Astrocyte (in vitro differentiated cells and primary cell): ENCODE data around the gene DYTN. TPM values are rescaled to one million over a fixed set of nuclear protein-coding genes. Genes with fewer than 3 reads are reported as not detected.

Source experiments
- DNase-seq: peaks from one replicate; pipeline ENCODE4 v3.0.0-alpha.2; 2010; ENCODE audit warnings: low read depth
- FAIRE-seq: peaks from 2 replicates; lab custom pipeline; 2011; peaks lifted over from hg19 to GRCh38; lab: Jason Lieb, UNC
- H2AFZ ChIP-seq: 2 replicates; pipeline ENCODE4 v1.6.0; 2012; ENCODE audit warnings: low read depth, low read length, inconsistent platforms
- H3K27ac ChIP-seq: 2 replicates; pipeline ENCODE4 v1.5.1; 2011; ENCODE audit warnings: low read depth, low read length, inconsistent platforms
- H3K27me3 ChIP-seq: 2 replicates; pipeline ENCODE4 v1.6.0; 2011; ENCODE audit warnings: low read length, inconsistent platforms; ENCODE audit not compliant: insufficient read depth
- H3K36me3 ChIP-seq: 2 replicates; pipeline ENCODE4 v1.5.1; 2011; ENCODE audit warnings: low read length, inconsistent platforms; ENCODE audit not compliant: insufficient read depth
- H3K4me1 ChIP-seq: 2 replicates; pipeline ENCODE4 v1.5.1; 2011; ENCODE audit warnings: low read length, inconsistent platforms; ENCODE audit not compliant: insufficient read depth
- H3K4me2 ChIP-seq: 2 replicates; pipeline ENCODE4 v1.6.0; 2012; ENCODE audit warnings: low read length, inconsistent platforms
- H3K4me3 ChIP-seq: 2 replicates; pipeline ENCODE4 v1.5.1; 2011; ENCODE audit warnings: low read depth, mild to moderate bottlenecking, low read length, inconsistent platforms; ENCODE audit not compliant: insufficient read depth
- H3K79me2 ChIP-seq: 2 replicates; pipeline ENCODE4 v1.6.0; 2012; ENCODE audit warnings: mild to moderate bottlenecking, low read length, inconsistent platforms; ENCODE audit not compliant: insufficient read depth
- H3K9ac ChIP-seq: 2 replicates; pipeline ENCODE4 v1.6.0; 2012; ENCODE audit warnings: mild to moderate bottlenecking, low read length, inconsistent platforms
- H3K9me3 ChIP-seq: 2 replicates; pipeline ENCODE4 v1.5.1; 2012; ENCODE audit warnings: low read depth, mild to moderate bottlenecking, low read length, inconsistent platforms; ENCODE audit not compliant: insufficient read depth
- H4K20me1 ChIP-seq: 2 replicates; pipeline ENCODE4 v1.6.0; 2012; ENCODE audit warnings: low read length, inconsistent platforms; ENCODE audit not compliant: insufficient read depth
- H3K27ac Mint-ChIP-seq: one replicate; pipeline ENCODE4 v1.8.0; 2021; ENCODE audit warnings: mild to moderate bottlenecking, mixed read lengths; ENCODE audit not compliant: unreplicated experiment
- H3K27me3 Mint-ChIP-seq: one replicate; pipeline ENCODE4 v1.8.0; 2021; ENCODE audit warnings: low read depth, mixed read lengths; ENCODE audit not compliant: unreplicated experiment
- H3K36me3 Mint-ChIP-seq: one replicate; pipeline ENCODE4 v1.8.0; 2021; ENCODE audit warnings: low read depth, mixed read lengths; ENCODE audit not compliant: unreplicated experiment
- H3K4me1 Mint-ChIP-seq: one replicate; pipeline ENCODE4 v1.8.0; 2021; ENCODE audit warnings: low read depth, mixed read lengths; ENCODE audit not compliant: unreplicated experiment
- H3K4me3 Mint-ChIP-seq: one replicate; pipeline ENCODE4 v1.8.0; 2021; ENCODE audit warnings: mild to moderate bottlenecking, moderate library complexity, mixed read lengths; ENCODE audit not compliant: unreplicated experiment
- H3K9me3 Mint-ChIP-seq: one replicate; pipeline ENCODE4 v1.8.0; 2021; ENCODE audit warnings: mild to moderate bottlenecking, mixed read lengths; ENCODE audit not compliant: unreplicated experiment
- EZH2 ChIP-seq: IDR thresholded peaks from 2 replicates; pipeline ENCODE4 v1.6.1; 2012; ENCODE audit warnings: mild to moderate bottlenecking, low read length, inconsistent platforms; ENCODE audit not compliant: insufficient read depth
- total RNA-seq: library from RNA; stranded (reverse); gene quantifications from 2 replicates; pipeline ENCODE4 v1.2.1, GENCODE V29; 2021
- TF ChIP-seq, protein P1 (sequence below): IDR thresholded peaks from 2 replicates; pipeline ENCODE4 v1.5.1; 2011; ENCODE audit warnings: low read depth, mild to moderate bottlenecking, inconsistent platforms, low read length, moderate library complexity; ENCODE audit not compliant: insufficient read depth

The DYTN gene
- total RNA-seq, 1 donor from 2014 or later: not detected

DNA sequence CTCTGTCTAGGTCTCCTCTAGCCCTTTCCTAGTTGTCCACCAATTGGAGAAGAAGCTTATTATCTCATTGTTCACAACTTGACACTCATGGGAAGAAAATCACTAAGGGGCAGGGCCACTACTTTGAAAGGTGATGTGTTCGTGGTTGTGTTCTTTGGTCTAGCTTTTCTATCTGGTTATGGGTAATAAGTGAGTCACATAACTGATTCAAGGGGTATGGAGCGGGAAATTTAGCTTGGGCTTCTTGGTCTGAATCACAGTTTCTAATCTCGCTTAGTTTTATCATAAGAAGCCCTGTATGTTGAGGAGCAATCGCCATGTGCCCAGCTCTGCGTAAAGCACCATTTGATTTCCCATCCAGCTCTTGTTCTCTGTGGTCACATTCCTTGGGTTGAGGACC is 18.7 kb upstream of the DYTN start:
- Histone ChIP-seq H3K27ac (no peak overlapping the region), H2AFZ (no peak overlapping the region), H4K20me1 (no peaks in the 10 kb centered on the region), H3K36me3 (no peaks in the 10 kb centered on the region), H3K9ac (no peak overlapping the region), H3K9me3 (no peaks in the 10 kb centered on the region), H3K79me2 (no peaks in the 10 kb centered on the region), H3K4me2 (no peak overlapping the region), H3K4me3 (no peak overlapping the region), H3K27me3 (no peaks in the 10 kb centered on the region), H3K4me1 (no peaks in the 10 kb centered on the region)
- Mint-ChIP-seq H3K27me3 (peaks cover 4% of the 10 kb centered on the region), H3K27ac (no peak overlapping the region), H3K9me3 (peaks cover 2% of the 10 kb centered on the region), H3K4me1 (no peaks in the 10 kb centered on the region), H3K36me3 (no peaks in the 10 kb centered on the region), H3K4me3 (no peak overlapping the region)
- no peak for FAIRE-seq
- DNase-seq: no peak
- TF ChIP-seq EZH2: no peak
- TF ChIP-seq, protein P1, sequence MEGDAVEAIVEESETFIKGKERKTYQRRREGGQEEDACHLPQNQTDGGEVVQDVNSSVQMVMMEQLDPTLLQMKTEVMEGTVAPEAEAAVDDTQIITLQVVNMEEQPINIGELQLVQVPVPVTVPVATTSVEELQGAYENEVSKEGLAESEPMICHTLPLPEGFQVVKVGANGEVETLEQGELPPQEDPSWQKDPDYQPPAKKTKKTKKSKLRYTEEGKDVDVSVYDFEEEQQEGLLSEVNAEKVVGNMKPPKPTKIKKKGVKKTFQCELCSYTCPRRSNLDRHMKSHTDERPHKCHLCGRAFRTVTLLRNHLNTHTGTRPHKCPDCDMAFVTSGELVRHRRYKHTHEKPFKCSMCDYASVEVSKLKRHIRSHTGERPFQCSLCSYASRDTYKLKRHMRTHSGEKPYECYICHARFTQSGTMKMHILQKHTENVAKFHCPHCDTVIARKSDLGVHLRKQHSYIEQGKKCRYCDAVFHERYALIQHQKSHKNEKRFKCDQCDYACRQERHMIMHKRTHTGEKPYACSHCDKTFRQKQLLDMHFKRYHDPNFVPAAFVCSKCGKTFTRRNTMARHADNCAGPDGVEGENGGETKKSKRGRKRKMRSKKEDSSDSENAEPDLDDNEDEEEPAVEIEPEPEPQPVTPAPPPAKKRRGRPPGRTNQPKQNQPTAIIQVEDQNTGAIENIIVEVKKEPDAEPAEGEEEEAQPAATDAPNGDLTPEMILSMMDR: no peak

DNA sequence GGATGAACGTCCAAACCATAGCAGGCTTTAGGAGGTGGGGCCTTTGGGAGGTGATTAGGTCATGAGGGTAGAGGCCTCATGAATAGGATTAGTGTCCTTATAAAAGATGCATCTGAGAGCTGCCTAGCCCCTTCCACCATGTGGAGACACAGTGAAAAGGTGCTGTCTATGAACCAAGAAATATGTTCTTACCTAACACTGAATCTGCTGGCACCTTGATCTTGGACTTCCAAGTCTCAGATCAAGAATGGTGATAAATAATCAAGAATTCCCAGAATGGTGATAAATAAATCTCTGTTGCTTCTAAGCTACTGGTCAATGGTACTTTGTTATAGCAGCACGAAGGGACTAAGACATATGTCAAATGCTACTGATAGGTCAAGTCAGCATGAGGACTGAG is 15.1 kb upstream of the DYTN start:
- Histone ChIP-seq H3K27ac (no peak overlapping the region), H3K9ac (no peak overlapping the region), H3K4me2 (no peak overlapping the region), H3K4me1 (no peaks in the 10 kb centered on the region), H3K9me3 (no peaks in the 10 kb centered on the region), H4K20me1 (no peaks in the 10 kb centered on the region), H3K4me3 (no peak overlapping the region), H3K36me3 (no peaks in the 10 kb centered on the region), H2AFZ (no peak overlapping the region), H3K79me2 (no peaks in the 10 kb centered on the region), H3K27me3 (no peaks in the 10 kb centered on the region)
- no peak overlapping the region for H3K27ac Mint-ChIP-seq
- peaks cover 7% of the 10 kb centered on the region for H3K27me3 Mint-ChIP-seq
- no peaks in the 10 kb centered on the region for H3K4me1 Mint-ChIP-seq
- H3K36me3 Mint-ChIP-seq: no peaks in the 10 kb centered on the region
- no peak for FAIRE-seq
- DNase-seq: no peak
- no peak overlapping the region for H3K4me3 Mint-ChIP-seq
- TF ChIP-seq EZH2: no peak
- TF ChIP-seq, protein P1: no peak
- H3K9me3 Mint-ChIP-seq: peaks cover 2% of the 10 kb centered on the region

DNA sequence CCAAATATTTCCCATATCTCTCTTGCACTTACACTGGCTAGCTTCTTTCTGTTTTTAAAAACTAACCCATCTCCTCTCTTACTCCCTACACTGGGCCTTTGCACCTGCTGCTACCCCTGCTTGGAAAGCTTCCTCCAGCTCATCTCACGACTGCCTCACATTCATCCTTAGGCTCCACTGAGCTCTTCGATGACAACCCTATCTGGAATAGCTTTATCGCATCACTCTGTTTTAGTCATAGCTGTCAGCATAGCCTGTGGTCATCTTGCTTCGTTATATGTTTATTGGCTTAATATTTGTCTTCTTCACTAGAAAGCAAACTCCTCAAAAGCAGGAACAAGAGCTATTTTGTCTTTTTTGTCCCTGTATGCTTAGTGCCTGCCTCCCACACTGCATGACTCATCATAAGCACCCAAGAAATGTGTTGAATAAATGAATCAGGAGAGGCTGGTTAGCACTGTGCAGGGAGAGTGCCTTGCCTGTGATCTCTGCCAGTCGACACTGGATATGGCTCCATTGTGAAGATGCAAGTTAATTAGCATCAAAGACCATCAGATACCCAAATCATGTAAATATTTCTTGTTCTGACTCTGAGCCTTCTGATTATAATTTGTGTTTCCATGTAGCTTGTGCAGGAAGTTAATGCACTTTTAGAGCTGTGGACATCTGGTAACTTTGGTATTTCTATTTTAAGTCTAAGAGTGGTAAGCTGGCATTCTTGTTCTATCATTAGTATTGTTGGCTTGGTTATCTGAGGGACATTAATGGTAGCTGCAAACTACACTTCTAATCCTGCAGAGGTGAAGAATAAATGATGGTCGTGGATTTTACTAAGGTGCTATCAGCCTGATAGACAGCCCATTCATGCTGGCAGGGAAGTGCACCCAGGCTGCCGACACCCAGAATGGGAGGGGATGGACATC is 10.3 kb upstream of the DYTN start:
- DNase-seq (peak; percentile 32), FAIRE-seq (no peak)
- H3K27me3 Mint-ChIP-seq: peaks cover 7% of the 10 kb centered on the region
- H3K27ac Mint-ChIP-seq: no peak overlapping the region
- no peaks in the 10 kb centered on the region for H3K27me3 ChIP-seq
- H3K4me1 ChIP-seq: no peaks in the 10 kb centered on the region
- H4K20me1 ChIP-seq: no peaks in the 10 kb centered on the region
- no peak overlapping the region for H3K27ac ChIP-seq
- H3K9me3 Mint-ChIP-seq: peaks cover 2% of the 10 kb centered on the region
- no peak overlapping the region for H3K9ac ChIP-seq
- no peaks in the 10 kb centered on the region for H3K36me3 ChIP-seq
- no peak overlapping the region for H3K4me3 ChIP-seq
- H3K9me3 ChIP-seq: no peaks in the 10 kb centered on the region
- TF ChIP-seq, protein P1: no peak
- TF ChIP-seq EZH2: no peak
- H3K79me2 ChIP-seq: no peaks in the 10 kb centered on the region
- no peak overlapping the region for H2AFZ ChIP-seq
- no peaks in the 10 kb centered on the region for H3K36me3 Mint-ChIP-seq
- H3K4me3 Mint-ChIP-seq: no peak overlapping the region
- no peaks in the 10 kb centered on the region for H3K4me1 Mint-ChIP-seq
- no peak overlapping the region for H3K4me2 ChIP-seq
